ENCODE data around the gene SBK1. TPM values are rescaled to one million over a fixed set of nuclear protein-coding genes. Genes with fewer than 3 reads are reported as not detected.
"Not testable (repeated sequence)": the region's sequence is repeated elsewhere in the genome, so short reads cannot be mapped to it uniquely, and the experiment has no call there.

Gene SBK1
- 1 to 10 TPM in 2 of 4 donors, under 1 TPM in 2; 0.35 to 2.5 (median 1.3) TPM for total RNA-seq

GRCh38 chr16:28291651-28292626 is at the start of gene SBK1:
SBK1 (plus strand) TSS chr16:28292525; CDS start chr16:28317392, 24,867 bp downstream.
- peak; percentile 74 to 90 (median 87) for DNase-seq
- TF ChIP-seq, protein P1, sequence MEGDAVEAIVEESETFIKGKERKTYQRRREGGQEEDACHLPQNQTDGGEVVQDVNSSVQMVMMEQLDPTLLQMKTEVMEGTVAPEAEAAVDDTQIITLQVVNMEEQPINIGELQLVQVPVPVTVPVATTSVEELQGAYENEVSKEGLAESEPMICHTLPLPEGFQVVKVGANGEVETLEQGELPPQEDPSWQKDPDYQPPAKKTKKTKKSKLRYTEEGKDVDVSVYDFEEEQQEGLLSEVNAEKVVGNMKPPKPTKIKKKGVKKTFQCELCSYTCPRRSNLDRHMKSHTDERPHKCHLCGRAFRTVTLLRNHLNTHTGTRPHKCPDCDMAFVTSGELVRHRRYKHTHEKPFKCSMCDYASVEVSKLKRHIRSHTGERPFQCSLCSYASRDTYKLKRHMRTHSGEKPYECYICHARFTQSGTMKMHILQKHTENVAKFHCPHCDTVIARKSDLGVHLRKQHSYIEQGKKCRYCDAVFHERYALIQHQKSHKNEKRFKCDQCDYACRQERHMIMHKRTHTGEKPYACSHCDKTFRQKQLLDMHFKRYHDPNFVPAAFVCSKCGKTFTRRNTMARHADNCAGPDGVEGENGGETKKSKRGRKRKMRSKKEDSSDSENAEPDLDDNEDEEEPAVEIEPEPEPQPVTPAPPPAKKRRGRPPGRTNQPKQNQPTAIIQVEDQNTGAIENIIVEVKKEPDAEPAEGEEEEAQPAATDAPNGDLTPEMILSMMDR (IDR thresholded peaks at IDR 0.05), result no peak
- peak in 1 of 2 donors; percentile 13 for TF ChIP-seq POLR2A (IDR thresholded peaks at IDR 0.05)
- peak within 1 kb of the TSS; percentile 57 to 84 (median 72) for H3K27ac ChIP-seq

DNA sequence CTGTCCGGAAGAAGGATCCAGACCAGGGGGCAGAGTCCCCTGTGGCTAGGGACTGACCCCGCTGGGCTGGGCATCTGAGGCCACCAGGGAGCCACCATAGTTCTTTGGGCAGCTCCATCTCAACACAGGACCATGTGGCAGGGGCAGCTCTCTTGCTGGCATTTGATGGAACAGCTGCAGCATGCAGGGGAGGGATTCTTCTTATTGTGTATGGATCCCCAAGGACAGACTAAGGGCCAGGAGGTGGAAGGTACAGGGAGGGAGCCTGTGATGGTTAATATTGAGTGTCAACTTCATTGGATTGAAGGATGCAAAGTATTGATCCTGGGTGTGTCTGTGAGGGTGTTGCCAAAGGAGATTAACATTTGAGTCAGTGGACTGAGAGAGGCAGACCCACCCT is 42.8 kb upstream of the SBK1 start:
- DNase-seq, H3K4me1 ChIP-seq, H3K27me3 ChIP-seq, H3K9me3 ChIP-seq, H3K36me3 ChIP-seq, H3K27ac ChIP-seq, H3K4me3 ChIP-seq: not testable (repeated sequence)

More at GRCh38 chr16:28291651-28292626, at the start of gene SBK1:
- Histone ChIP-seq H3K36me3 (no peaks in the 10 kb centered on the region), H3K4me3 (peak within 1 kb of the TSS; percentile 49 to 73 (median 68)), H3K27me3 (peaks cover 0 to 5% of the 10 kb centered on the region in 2 donors), H3K4me1 (peaks cover 0 to 18% (median 8%) of the 10 kb centered on the region in 4 donors), H3K9me3 (no peaks in the 10 kb centered on the region)

DNA sequence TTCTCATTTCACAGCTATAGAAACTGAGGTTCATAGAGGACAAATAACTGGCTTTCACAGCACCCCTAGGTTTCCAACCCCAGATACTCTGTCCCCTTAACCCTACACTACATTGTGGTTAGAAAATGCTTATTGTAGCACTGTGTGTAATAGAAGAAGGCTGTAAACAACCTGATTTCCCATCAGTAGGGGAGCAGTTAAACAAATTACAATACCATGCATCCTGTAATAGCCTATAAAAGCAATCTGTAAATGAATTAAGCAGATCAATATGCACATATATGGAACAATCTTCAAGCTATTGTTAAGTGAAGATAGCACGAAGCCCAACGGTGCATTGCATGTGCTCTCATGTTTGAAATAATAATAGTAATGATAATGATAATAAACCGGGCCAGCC is 41.3 kb upstream of the SBK1 start:
- Histone ChIP-seq H3K4me3 (no peak overlapping the region), H3K9me3 (no peaks in the 10 kb centered on the region), H3K27me3 (no peaks in the 10 kb centered on the region), H3K4me1 (no peaks in the 10 kb centered on the region), H3K27ac (no peak overlapping the region), H3K36me3 (no peaks in the 10 kb centered on the region)
- TF ChIP-seq, protein P1 (IDR thresholded peaks at IDR 0.05), result no peak
- no peak for TF ChIP-seq POLR2A (IDR thresholded peaks at IDR 0.05)
- no peak for DNase-seq

DNA sequence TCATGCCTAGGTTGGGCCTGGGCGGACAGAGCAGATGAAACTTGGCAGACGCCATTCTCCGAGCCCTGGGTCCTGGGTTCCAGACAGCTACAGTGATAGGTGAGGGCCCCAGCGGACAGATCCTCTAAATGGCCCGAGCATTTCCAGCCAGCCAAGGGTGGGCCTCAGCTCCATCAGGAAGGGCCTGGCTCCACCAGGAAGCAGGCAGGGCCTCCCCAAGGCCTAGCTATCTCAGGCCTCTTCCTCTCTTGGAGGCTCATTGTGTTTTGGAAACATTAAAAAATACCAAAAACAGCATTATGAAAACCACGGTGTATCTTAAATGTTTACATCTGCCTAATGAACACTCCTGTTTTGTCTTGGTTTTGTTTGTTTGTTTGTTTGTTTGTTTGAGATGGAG is 38.2 kb upstream of the SBK1 start:
- no peak for TF ChIP-seq POLR2A (IDR thresholded peaks at IDR 0.05)
- TF ChIP-seq, protein P1 (IDR thresholded peaks at IDR 0.05), result no peak
- H3K4me3 ChIP-seq, result no peak overlapping the region
- H3K4me1 ChIP-seq, result no peaks in the 10 kb centered on the region
- no peaks in the 10 kb centered on the region for H3K9me3 ChIP-seq
- DNase-seq, result no peak
- no peaks in the 10 kb centered on the region for H3K36me3 ChIP-seq
- H3K27ac ChIP-seq, result no peak overlapping the region
- peaks cover 0 to 4% of the 10 kb centered on the region in 2 donors for H3K27me3 ChIP-seq

DNA sequence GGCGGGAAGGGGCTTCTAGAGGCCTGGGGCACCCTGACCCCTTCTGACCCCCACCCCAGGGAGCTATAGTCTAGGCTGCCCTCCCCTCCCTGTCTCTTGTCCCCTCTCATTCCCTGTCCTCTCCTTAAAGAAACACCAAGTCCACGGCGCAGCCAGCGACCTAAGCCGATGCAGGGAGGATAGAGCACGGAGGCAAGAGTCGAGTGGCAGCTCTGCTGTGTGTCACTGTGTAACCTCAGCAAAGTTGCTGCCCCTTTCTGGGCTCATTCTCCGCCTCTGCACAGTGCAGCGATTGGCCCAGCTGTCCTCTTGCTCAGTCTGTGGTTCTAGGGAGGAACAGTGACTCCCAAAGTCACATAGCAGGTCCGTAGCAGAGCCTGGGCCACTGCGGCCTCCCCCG is 36.5 kb upstream of the SBK1 start:
- TF ChIP-seq POLR2A (IDR thresholded peaks at IDR 0.05), result no peak
- TF ChIP-seq, protein P1 (IDR thresholded peaks at IDR 0.05), result no peak
- Histone ChIP-seq H3K36me3 (no peaks in the 10 kb centered on the region), H3K27me3 (peaks cover 0 to 4% of the 10 kb centered on the region in 2 donors), H3K4me1 (no peaks in the 10 kb centered on the region), H3K27ac (no peak overlapping the region), H3K4me3 (no peak overlapping the region), H3K9me3 (no peaks in the 10 kb centered on the region)
- DNase-seq, result no peak

GRCh38 chr16:28257256-28257655 is 35.1 kb upstream of the SBK1 start:
- H3K4me3 ChIP-seq, result no peak overlapping the region
- H3K27me3 ChIP-seq, result peaks cover 0 to 4% of the 10 kb centered on the region in 2 donors
- no peaks in the 10 kb centered on the region for H3K9me3 ChIP-seq
- no peak for TF ChIP-seq POLR2A (IDR thresholded peaks at IDR 0.05)
- TF ChIP-seq, protein P1 (IDR thresholded peaks at IDR 0.05), result no peak
- no peak overlapping the region for H3K27ac ChIP-seq
- H3K36me3 ChIP-seq, result no peaks in the 10 kb centered on the region
- no peaks in the 10 kb centered on the region for H3K4me1 ChIP-seq
- DNase-seq, result no peak
